ENCODE measurements around the gene KREMEN1. TPM values are rescaled to one million over a fixed set of nuclear protein-coding genes. Genes with fewer than 3 reads are reported as not detected.

Gene KREMEN1
- total and polyA plus RNA-seq, 2 experiments from 2014 or later: 1.8 to 3.8 TPM

DNA sequence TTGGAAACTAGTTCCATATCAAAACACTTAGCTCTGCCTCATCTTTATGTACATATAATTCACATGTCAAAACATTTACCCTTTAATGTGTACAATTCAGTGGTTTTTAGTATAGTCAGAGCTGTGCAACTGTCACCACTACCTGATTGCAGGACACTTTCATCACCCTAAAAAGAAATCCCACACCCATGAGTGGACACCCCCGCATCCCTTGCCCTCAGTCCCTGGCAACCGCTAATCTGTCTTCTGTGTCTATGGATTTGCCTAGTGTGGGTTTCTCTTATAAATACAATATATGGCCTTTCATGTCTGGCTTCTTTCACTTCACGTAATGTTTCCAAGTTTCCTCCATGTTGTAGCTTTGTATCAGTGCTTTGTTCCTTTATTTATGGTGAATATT, 124.3 kb downstream of the KREMEN1 start:
- no peak overlapping the region for H3K27ac Mint-ChIP-seq
- no peaks in the 10 kb centered on the region for H3K36me3 ChIP-seq (ENCODE audit: insufficient read depth)

More for the DNA sequence above, 124.3 kb downstream of the KREMEN1 start:
- Histone ChIP-seq H4K20me1 (replicated peaks; ENCODE audit: insufficient read depth) (no peaks in the 10 kb centered on the region), H3K4me1 (ENCODE audit: insufficient read depth) (no peaks in the 10 kb centered on the region), H3F3A (replicated peaks; ENCODE audit: low read depth) (no peaks in the 10 kb centered on the region), H3K9me2 (ENCODE audit: insufficient read depth) (no peaks in the 10 kb centered on the region), H3K27me3 (ENCODE audit: insufficient read depth) (no peaks in the 10 kb centered on the region), H3K27ac (ENCODE audit: low read depth) (no peak overlapping the region), H2AFZ (no peak overlapping the region), H3K79me2 (replicated peaks; ENCODE audit: insufficient read depth) (no peaks in the 10 kb centered on the region), H3K4me3 (no peak overlapping the region), H3K4me2 (no peak overlapping the region)
- DNase-seq (ENCODE audit: low spot score) (no peak), ATAC-seq (no peak)
- peaks cover 3% of the 10 kb centered on the region; the same call in 2 of the 3 replicates for H3K36me3 Mint-ChIP-seq (ENCODE audit: low read depth)
- TF ChIP-seq EZH2 (IDR thresholded peaks at IDR 0.05; ENCODE audit: low read depth, unreplicated experiment) (no peak), ZNF331 (CRISPR knock-in tag; IDR thresholded peaks at IDR 0.05; ENCODE audit: low read depth) (no peak), STAT1 (IDR thresholded peaks at IDR 0.05; ENCODE audit: unreplicated experiment) (no peak), ZNF114 (CRISPR knock-in tag; IDR thresholded peaks at IDR 0.05) (no peak), POLR2AphosphoS5 (IDR thresholded peaks at IDR 0.05; ENCODE audit: low read depth) (no peak), REST (IDR thresholded peaks at IDR 0.05; ENCODE audit: unreplicated experiment) (no peak), CTCF (conservative IDR thresholded peaks at IDR 0.05; ENCODE audit: low read depth in 2 of 2) (no peak), CREB1 (CRISPR knock-in tag; IDR thresholded peaks at IDR 0.05; ENCODE audit: low read depth) (no peak), EZH2phosphoT487 (IDR thresholded peaks at IDR 0.05; ENCODE audit: unreplicated experiment) (no peak), NANOG (IDR thresholded peaks at IDR 0.05; ENCODE audit: borderline replicate concordance) (no peak), JUNB (IDR thresholded peaks at IDR 0.05; ENCODE audit: unreplicated experiment) (no peak)
- TF ChIP-seq, protein P1, sequence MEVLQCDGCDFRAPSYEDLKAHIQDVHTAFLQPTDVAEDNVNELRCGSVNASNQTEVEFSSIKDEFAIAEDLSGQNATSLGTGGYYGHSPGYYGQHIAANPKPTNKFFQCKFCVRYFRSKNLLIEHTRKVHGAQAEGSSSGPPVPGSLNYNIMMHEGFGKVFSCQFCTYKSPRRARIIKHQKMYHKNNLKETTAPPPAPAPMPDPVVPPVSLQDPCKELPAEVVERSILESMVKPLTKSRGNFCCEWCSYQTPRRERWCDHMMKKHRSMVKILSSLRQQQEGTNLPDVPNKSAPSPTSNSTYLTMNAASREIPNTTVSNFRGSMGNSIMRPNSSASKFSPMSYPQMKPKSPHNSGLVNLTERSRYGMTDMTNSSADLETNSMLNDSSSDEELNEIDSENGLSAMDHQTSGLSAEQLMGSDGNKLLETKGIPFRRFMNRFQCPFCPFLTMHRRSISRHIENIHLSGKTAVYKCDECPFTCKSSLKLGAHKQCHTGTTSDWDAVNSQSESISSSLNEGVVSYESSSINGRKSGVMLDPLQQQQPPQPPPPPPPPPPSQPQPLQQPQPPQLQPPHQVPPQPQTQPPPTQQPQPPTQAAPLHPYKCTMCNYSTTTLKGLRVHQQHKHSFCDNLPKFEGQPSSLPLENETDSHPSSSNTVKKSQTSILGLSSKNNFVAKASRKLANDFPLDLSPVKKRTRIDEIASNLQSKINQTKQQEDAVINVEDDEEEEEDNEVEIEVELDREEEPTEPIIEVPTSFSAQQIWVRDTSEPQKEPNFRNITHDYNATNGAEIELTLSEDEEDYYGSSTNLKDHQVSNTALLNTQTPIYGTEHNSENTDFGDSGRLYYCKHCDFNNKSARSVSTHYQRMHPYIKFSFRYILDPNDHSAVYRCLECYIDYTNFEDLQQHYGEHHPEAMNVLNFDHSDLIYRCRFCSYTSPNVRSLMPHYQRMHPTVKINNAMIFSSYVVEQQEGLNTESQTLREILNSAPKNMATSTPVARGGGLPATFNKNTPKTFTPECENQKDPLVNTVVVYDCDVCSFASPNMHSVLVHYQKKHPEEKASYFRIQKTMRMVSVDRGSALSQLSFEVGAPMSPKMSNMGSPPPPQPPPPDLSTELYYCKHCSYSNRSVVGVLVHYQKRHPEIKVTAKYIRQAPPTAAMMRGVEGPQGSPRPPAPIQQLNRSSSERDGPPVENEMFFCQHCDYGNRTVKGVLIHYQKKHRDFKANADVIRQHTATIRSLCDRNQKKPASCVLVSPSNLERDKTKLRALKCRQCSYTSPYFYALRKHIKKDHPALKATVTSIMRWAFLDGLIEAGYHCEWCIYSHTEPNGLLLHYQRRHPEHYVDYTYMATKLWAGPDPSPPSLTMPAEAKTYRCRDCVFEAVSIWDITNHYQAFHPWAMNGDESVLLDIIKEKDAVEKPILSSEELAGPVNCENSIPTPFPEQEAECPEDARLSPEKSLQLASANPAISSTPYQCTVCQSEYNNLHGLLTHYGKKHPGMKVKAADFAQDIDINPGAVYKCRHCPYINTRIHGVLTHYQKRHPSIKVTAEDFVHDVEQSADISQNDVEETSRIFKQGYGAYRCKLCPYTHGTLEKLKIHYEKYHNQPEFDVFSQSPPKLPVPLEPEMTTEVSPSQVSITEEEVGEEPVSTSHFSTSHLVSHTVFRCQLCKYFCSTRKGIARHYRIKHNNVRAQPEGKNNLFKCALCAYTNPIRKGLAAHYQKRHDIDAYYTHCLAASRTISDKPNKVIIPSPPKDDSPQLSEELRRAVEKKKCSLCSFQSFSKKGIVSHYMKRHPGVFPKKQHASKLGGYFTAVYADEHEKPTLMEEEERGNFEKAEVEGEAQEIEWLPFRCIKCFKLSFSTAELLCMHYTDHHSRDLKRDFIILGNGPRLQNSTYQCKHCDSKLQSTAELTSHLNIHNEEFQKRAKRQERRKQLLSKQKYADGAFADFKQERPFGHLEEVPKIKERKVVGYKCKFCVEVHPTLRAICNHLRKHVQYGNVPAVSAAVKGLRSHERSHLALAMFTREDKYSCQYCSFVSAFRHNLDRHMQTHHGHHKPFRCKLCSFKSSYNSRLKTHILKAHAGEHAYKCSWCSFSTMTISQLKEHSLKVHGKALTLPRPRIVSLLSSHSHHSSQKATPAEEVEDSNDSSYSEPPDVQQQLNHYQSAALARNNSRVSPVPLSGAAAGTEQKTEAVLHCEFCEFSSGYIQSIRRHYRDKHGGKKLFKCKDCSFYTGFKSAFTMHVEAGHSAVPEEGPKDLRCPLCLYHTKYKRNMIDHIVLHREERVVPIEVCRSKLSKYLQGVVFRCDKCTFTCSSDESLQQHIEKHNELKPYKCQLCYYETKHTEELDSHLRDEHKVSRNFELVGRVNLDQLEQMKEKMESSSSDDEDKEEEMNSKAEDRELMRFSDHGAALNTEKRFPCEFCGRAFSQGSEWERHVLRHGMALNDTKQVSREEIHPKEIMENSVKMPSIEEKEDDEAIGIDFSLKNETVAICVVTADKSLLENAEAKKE (CRISPR knock-in tag; IDR thresholded peaks at IDR 0.05): no peak
- TF ChIP-seq, protein P2, sequence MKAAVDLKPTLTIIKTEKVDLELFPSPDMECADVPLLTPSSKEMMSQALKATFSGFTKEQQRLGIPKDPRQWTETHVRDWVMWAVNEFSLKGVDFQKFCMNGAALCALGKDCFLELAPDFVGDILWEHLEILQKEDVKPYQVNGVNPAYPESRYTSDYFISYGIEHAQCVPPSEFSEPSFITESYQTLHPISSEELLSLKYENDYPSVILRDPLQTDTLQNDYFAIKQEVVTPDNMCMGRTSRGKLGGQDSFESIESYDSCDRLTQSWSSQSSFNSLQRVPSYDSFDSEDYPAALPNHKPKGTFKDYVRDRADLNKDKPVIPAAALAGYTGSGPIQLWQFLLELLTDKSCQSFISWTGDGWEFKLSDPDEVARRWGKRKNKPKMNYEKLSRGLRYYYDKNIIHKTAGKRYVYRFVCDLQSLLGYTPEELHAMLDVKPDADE (IDR thresholded peaks at IDR 0.05): no peak
- H3K27me3 Mint-ChIP-seq (ENCODE audit: insufficient read depth, low read depth, poor library complexity): peaks cover 7% of the 10 kb centered on the region
- no peak overlapping the region for H3K4me3 Mint-ChIP-seq
- peaks cover 3% of the 10 kb centered on the region; the same call in 1 of the 3 replicates for H3K4me1 Mint-ChIP-seq
- peaks cover 5% of the 10 kb centered on the region; the same call in 2 of the 3 replicates for H3K9me3 Mint-ChIP-seq
